A673 (cell line): Measurements from ENCODE around the gene SHC1. TPM values are rescaled to one million over a fixed set of nuclear protein-coding genes. Genes with fewer than 3 reads are reported as not detected.

Experiments used
- BruUV-seq: library from RNA; stranded (reverse); fragments of 400-500 nt; replicated peaks from 2 replicates; lab custom pipeline; 2021; lab: Mats Ljungman, UMichigan
- CTCF ChIA-PET: fragments of 300-600 bp; sonication (Branson Sonifier 250); formaldehyde crosslinking; loops from one replicate; lab custom pipeline; 2022; ENCODE audit warnings: antibody characterized with exemption; lab: Charles Lee
- POLR2A ChIA-PET: fragments of 300-600 bp; sonication (Branson Sonifier 250); formaldehyde crosslinking; loops from one replicate; lab custom pipeline; 2022; ENCODE audit warnings: antibody characterized with exemption; ENCODE audit not compliant: low non-redundant PET; lab: Charles Lee
- DNase-seq: peaks from one replicate; pipeline ENCODE4 v3.0.0-alpha.2; 2015; ENCODE audit warnings: low spot score
- H3K27ac ChIP-seq: fragments of 200-600 bp; sonication (generic); 2 replicates; pipeline ENCODE4 v1.5.1; 2016; ENCODE audit warnings: mixed run types, low read depth, mild to moderate bottlenecking, mixed read lengths, antibody characterized with exemption, low read length; ENCODE audit not compliant: poor library complexity, severe bottlenecking
- H3K27me3 ChIP-seq: fragments of 200-600 bp; sonication (generic); replicated peaks from 2 replicates; pipeline ENCODE4 v1.6.1; 2017; ENCODE audit warnings: mixed run types, low read depth, mild to moderate bottlenecking, mixed read lengths, antibody characterized with exemption, low read length; ENCODE audit not compliant: insufficient read depth, poor library complexity
- H3K36me3 ChIP-seq: fragments of 200-600 bp; sonication (generic); 2 replicates; pipeline ENCODE4 v1.6.1; 2016; ENCODE audit warnings: mixed run types, mild to moderate bottlenecking, mixed read lengths, antibody characterized with exemption, low read length; ENCODE audit not compliant: insufficient read depth, poor library complexity, severe bottlenecking
- H3K4me1 ChIP-seq: fragments of 200-600 bp; sonication (generic); 2 replicates; pipeline ENCODE4 v1.6.1; 2017; ENCODE audit warnings: mixed run types, mild to moderate bottlenecking, mixed read lengths, antibody characterized with exemption, low read length; ENCODE audit not compliant: insufficient read depth, poor library complexity, severe bottlenecking
- H3K4me3 ChIP-seq: fragments of 200-600 bp; sonication (generic); 2 replicates; pipeline ENCODE4 v1.5.1; 2016; ENCODE audit warnings: low read depth, mixed run types, mild to moderate bottlenecking, mixed read lengths, low read length; ENCODE audit not compliant: poor library complexity, severe bottlenecking
- H3K9me3 ChIP-seq: fragments of 200-600 bp; sonication (generic); 2 replicates; pipeline ENCODE4 v1.6.1; 2016; ENCODE audit warnings: mixed run types, low read depth, mild to moderate bottlenecking, mixed read lengths, antibody characterized with exemption, low read length; ENCODE audit not compliant: poor library complexity, severe bottlenecking
- EZH2 ChIP-seq: fragments of 200-600 bp; sonication (generic); IDR thresholded peaks from 2 replicates; pipeline ENCODE4 v1.6.1; 2017; ENCODE audit warnings: borderline replicate concordance, low read depth, mild to moderate bottlenecking, mixed read lengths, antibody characterized with exemption, low read length; ENCODE audit not compliant: poor library complexity, severe bottlenecking
- intact Hi-C: fragments of 100-400 bp; cut with micrococcal nuclease; formaldehyde crosslinking; loops from one replicate; pipeline ENCODE4 v1.10.0; 2022; ENCODE audit not compliant: unreplicated experiment
- total RNA-seq: library from RNA; stranded (reverse); gene quantifications from 2 replicates; pipeline ENCODE4 v1.2.3, GENCODE V29; 2021
- TF ChIP-seq, protein P1 (sequence below): fragments of 300-800, 200-600 bp; sonication (generic); conservative IDR thresholded peaks from 2 replicates; pipeline ENCODE4 v1.5.1; 2017; ENCODE audit warnings: low read depth, mild to moderate bottlenecking, antibody characterized with exemption, low read length, moderate library complexity, mixed read lengths

The SHC1 gene
- total RNA-seq, 1 experiment from 2014 or later = 204 TPM

DNA sequence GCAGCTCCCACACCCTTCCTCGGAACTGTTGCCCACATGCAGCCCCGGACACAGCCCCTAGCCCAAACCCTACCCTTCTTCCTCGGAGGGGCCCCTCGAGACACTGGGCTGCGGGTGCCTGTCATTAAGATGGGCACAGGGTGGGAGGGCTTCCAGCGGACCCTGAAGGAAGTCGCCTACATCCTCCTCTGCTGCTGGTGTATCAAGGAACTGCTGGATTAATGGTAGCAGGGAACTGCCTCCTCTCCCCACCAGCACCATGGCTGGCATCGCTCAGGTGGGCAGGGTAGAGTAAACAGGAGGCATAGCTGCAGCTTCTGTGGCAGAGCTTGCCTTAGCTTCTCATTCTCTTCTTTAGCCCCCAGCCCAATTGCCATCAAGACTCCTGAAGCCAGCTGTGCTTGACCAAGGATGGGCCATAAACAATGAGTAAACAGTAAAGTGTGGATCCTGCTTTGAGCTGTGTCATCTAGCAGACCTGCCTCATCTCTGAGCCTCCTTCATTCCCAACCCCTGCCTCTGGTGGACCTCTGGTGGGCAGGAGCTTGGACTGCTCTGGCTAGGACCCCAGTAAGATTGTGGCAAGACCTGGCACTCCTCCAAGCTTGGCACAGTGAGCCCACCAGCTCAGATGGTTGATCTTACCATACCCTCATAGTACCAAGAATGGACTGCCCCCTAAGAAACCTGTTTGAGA is 23.2 kb upstream of the SHC1 start, which contains the start of gene LENEP:
Gene LENEP (plus strand): TSS at position 15 of the 697 bp plus-strand sequence. CDS start 22 bp downstream, at position 37.
- H3K4me1 ChIP-seq = no peaks in the 10 kb centered on the region
- no TSS peak for BruUV-seq
- no peak within 1 kb of the TSS for H3K4me3 ChIP-seq
- peaks cover 19% of the 10 kb centered on the region for H3K36me3 ChIP-seq
- no peaks in the 10 kb centered on the region for H3K9me3 ChIP-seq
- ChIA-PET POLR2A (interaction anchor here (0.5 kb wide), 1 partner anchor 17 kb away, joined by 4 read pairs; no protein-coding TSS in a partner anchor), CTCF (interaction anchor here (0.9 to 1.1 kb wide), 2 partner anchors 24 kb away, joined by 3 read pairs; no protein-coding TSS in a partner anchor)
- intact Hi-C loops = no loop called here
- no peak for DNase-seq
- no peaks in the 10 kb centered on the region for H3K27me3 ChIP-seq
- no peak for TF ChIP-seq EZH2
- TF ChIP-seq, protein P1, sequence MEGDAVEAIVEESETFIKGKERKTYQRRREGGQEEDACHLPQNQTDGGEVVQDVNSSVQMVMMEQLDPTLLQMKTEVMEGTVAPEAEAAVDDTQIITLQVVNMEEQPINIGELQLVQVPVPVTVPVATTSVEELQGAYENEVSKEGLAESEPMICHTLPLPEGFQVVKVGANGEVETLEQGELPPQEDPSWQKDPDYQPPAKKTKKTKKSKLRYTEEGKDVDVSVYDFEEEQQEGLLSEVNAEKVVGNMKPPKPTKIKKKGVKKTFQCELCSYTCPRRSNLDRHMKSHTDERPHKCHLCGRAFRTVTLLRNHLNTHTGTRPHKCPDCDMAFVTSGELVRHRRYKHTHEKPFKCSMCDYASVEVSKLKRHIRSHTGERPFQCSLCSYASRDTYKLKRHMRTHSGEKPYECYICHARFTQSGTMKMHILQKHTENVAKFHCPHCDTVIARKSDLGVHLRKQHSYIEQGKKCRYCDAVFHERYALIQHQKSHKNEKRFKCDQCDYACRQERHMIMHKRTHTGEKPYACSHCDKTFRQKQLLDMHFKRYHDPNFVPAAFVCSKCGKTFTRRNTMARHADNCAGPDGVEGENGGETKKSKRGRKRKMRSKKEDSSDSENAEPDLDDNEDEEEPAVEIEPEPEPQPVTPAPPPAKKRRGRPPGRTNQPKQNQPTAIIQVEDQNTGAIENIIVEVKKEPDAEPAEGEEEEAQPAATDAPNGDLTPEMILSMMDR = no peak
- H3K27ac ChIP-seq = peak within 1 kb of the TSS; percentile 63

DNA sequence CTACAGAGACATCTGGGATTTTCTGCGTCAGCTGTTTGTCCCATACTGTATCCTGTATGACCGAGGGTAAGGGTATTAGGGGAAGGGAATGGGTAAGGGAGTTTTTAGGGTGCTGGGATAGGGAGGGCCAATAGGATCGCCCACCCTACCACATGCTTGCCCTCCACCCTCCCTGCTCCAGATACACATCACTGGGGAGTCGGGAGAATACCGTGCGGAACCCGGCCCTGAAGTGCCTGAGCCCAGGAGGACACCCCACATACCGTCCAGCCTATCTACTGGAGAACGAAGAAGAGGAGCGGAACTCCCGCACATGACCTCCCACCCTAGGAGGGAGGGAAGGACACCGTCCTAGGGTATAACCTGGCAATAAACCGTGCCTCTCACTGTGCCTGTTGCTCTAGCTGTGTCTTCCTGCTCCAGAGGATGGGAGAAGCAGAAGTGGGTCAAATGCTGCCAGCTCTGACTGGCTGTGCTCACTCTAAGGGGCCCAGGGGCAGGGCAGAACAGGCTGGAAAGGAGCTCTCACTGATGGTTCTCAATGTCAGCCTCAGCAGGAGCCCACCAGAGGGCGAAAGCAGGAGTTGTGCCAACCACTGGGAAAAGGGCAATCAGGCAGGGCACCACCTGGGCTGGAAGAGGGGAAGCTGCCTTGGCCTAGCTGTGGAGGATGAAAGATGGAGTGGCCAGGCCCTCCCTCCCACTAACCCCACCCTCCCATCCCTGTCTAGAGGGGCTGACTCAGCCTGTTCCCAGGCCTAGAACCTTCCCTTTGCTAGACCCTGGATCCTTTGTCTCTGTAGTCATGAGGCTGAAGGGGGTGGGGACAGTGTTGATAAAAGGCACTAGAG is 22.4 kb upstream of the SHC1 start:
- Histone ChIP-seq H3K9me3 (no peaks in the 10 kb centered on the region), H3K4me1 (no peaks in the 10 kb centered on the region), H3K27ac (no peak overlapping the region), H3K27me3 (no peaks in the 10 kb centered on the region), H3K4me3 (no peak overlapping the region), H3K36me3 (peaks cover 26% of the 10 kb centered on the region)
- BruUV-seq = no TSS peak
- intact Hi-C loops = no loop called here
- no peak for TF ChIP-seq EZH2
- TF ChIP-seq, protein P1 = 0 out of 2 replicates have a peak, but pooled peaks have one; percentile 29
- DNase-seq = no peak
- ChIA-PET CTCF (interaction anchor here (0.6 to 1.1 kb wide), 3 partner anchors 24 to 97 kb away, joined by 3 to 9 read pairs (median 8); no protein-coding TSS in a partner anchor), POLR2A (interaction anchor here (0.5 kb wide), 1 partner anchor 18 kb away, joined by 4 read pairs; no protein-coding TSS in a partner anchor)

DNA sequence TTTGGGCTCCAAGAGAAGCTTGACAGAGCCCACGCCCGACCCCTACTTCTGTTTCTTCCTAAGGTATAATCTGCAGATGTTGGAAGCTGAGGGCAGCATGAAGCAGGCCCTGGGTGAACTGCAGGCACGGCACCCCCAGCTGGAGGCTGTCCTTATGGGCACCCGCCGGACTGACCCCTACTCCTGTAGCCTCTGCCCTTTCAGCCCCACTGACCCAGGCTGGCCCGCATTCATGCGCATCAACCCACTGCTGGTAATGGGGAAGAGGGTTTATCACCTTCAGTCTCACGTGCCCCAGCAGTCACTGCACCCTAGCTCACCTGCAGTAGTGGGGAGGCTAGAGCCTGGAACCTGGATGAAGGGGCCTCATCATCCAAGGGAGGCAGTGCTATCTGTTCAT is 19.7 kb upstream of the SHC1 start:
- Histone ChIP-seq H3K4me1 (no peaks in the 10 kb centered on the region), H3K9me3 (no peaks in the 10 kb centered on the region), H3K27ac (no peak overlapping the region), H3K4me3 (no peak overlapping the region), H3K27me3 (no peaks in the 10 kb centered on the region), H3K36me3 (peaks cover 40% of the 10 kb centered on the region)
- ChIA-PET CTCF (no interaction called here), POLR2A (no interaction called here)
- no peak for DNase-seq
- TF ChIP-seq EZH2 = no peak
- TF ChIP-seq, protein P1 = no peak
- intact Hi-C loops = no loop called here
- no TSS peak for BruUV-seq
